Common myeloid progenitor, CD34-positive (primary cell): ENCODE results near the gene MAZ.
"Not testable (repeated sequence)": the region's sequence is repeated elsewhere in the genome, so short reads cannot be mapped to it uniquely, and the experiment has no call there.

ENCODE experiments used
- CTCF ChIA-PET: fragments of 350-600 bp; sonication (Branson Sonifier 250); formaldehyde crosslinking; loops from one replicate; lab custom pipeline; 2021; ENCODE audit warnings: antibody characterized with exemption; lab: Charles Lee
- POLR2A ChIA-PET: fragments of 350-600 bp; sonication (Branson Sonifier 250); formaldehyde crosslinking; loops from one replicate; lab custom pipeline; 2021; ENCODE audit warnings: antibody characterized with exemption; lab: Charles Lee
- DNase-seq, 3 donors: peaks; one replicate each; pipeline versions ENCODE4 v3.0.0 to v3.0.0-alpha.2; 2013
- H3K27ac ChIP-seq, 2 experiments: 1 replicate in 1 of 2; 2 replicates in 1 of 2; pipeline ENCODE4 v1.7.0; 2013; ENCODE audit warnings: inconsistent platforms in 2 of 2, low read length in 2 of 2, mild to moderate bottlenecking in 2 of 2, low read depth in 1 of 2, moderate library complexity in 1 of 2; ENCODE audit not compliant: severe bottlenecking in 2 of 2, insufficient read depth in 1 of 2, poor library complexity in 1 of 2
- H3K27me3 ChIP-seq, 5 experiments: replicated peaks in 2 of 5; 1 replicate in 3 of 5; 2 replicates in 2 of 5; pipeline versions ENCODE4 v1.6.1 to v1.7.0; 2013; ENCODE audit warnings: low read length in 4 of 5, mild to moderate bottlenecking in 2 of 5, moderate library complexity in 2 of 5, inconsistent platforms in 1 of 5; ENCODE audit not compliant: insufficient read depth in 5 of 5, control insufficient read depth in 4 of 5
- H3K36me3 ChIP-seq, 4 experiments: 1 replicate in 2 of 4; 2 replicates in 2 of 4; pipeline versions ENCODE4 v1.6.1 to v1.7.0; 2013; ENCODE audit warnings: low read length in 3 of 4, control low read depth in 1 of 4, mild to moderate bottlenecking in 1 of 4; ENCODE audit not compliant: control insufficient read depth in 4 of 4, insufficient read depth in 4 of 4
- H3K4me1 ChIP-seq, 4 experiments: 1 replicate in 3 of 4; 2 replicates in 1 of 4; pipeline versions ENCODE4 v1.6.1 to v1.7.1; 2013; ENCODE audit warnings: low read length in 3 of 4, mild to moderate bottlenecking in 3 of 4, control low read depth in 1 of 4, inconsistent platforms in 1 of 4, moderate library complexity in 1 of 4; ENCODE audit not compliant: control insufficient read depth in 4 of 4, insufficient read depth in 4 of 4; ENCODE audit errors: control extremely low read depth in 1 of 4
- H3K4me3 ChIP-seq, 7 experiments: 1 replicate in 4 of 7; 2 replicates in 3 of 7; pipeline versions ENCODE4 v1.5.1 to v1.7.0; 2013; ENCODE audit warnings: mild to moderate bottlenecking in 7 of 7, low read length in 6 of 7, moderate library complexity in 6 of 7, inconsistent platforms in 2 of 7, low read depth in 2 of 7, control low read depth in 1 of 7; ENCODE audit not compliant: insufficient read depth in 4 of 7, control insufficient read depth in 1 of 7; ENCODE audit errors: extremely low read depth in 1 of 7
- H3K9me3 ChIP-seq, 5 experiments: 1 replicate in 4 of 5; 2 replicates in 1 of 5; pipeline versions ENCODE4 v1.6.1 to v1.7.1; 2013; ENCODE audit warnings: low read length in 4 of 5, mild to moderate bottlenecking in 2 of 5, inconsistent platforms in 1 of 5, low read depth in 1 of 5, moderate library complexity in 1 of 5; ENCODE audit not compliant: control insufficient read depth in 4 of 5, insufficient read depth in 2 of 5; ENCODE audit errors: control extremely low read depth in 1 of 5
- WGBS: methylation state at CpG from one replicate; pipeline ENCODE4 v1.1.5; 2013; ENCODE audit not compliant: insufficient coverage; 5-methylcytosine and 5-hydroxymethylcytosine counted together

MAZ gene

DNA sequence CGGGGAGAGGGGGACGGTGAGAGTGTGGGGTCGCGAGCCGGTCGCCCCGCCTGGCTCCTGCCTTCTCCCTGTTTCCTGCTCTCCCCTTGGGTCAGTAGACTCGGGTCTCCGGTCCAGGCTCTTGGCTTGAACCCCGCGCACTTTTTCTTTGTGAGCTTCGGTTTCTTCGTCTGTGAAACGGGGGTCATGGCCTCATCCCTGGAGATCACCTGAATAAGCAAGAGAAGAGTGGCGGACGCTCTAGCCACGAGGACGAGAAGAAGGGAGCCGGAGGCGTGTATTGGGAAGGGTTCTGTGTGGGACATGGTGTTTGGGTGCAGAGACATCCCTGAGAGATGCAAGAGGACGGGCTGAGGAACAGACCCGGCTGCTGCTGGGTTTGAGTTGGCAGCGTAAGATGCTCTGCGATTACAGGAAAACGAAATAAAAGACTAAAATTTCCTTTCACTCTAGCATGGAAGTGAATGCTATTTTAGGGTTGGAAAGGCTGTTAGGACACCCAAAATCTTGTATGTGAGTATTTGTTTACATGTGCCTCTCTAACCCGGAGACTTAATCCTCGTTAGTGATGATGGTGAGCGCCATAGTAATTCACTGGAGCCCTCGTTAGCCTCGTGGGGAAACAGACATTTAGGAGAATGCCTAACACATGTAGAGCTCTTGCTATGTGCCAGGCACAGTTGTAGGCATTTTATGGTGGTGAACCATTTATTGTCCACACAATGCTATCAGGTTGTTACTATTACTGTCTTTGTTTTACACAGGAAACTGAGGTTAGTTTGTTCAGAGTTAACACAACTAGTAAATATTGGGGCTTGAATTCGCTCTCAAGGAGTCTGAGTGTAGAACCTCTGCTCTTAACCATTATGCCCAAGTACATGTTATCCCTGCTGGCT lies 15.1 kb upstream of the MAZ start:
- DNase-seq: no peak
- POLR2A ChIA-PET: interaction anchor here (1.0 to 1.8 kb wide), 5 partner anchors 13 to 46 kb away, joined by 3 to 10 read pairs (median 6); partner anchors contain the start of genes MAZ and ZG16
- peak overlapping the region; percentile 72 to 86 for H3K27ac ChIP-seq
- peaks cover 12 to 33% (median 25%) of the 10 kb centered on the region in 4 experiments for H3K4me1 ChIP-seq
- H3K36me3 ChIP-seq: peaks cover 0 to 20% (median 0%) of the 10 kb centered on the region in 4 experiments
- CTCF ChIA-PET: interaction anchor here (0.7 to 3.8 kb wide), 9 partner anchors 12 to 91 kb away, joined by 3 to 28 read pairs (median 7); no protein-coding TSS in a partner anchor
- H3K4me3 ChIP-seq: peak overlapping the region; percentile 82 to 100 (median 97)
- H3K27me3 ChIP-seq: no peaks in the 10 kb centered on the region
- WGBS: 3% methylated on average over 28 of the region's 31 CpGs
- no peaks in the 10 kb centered on the region for H3K9me3 ChIP-seq

DNA sequence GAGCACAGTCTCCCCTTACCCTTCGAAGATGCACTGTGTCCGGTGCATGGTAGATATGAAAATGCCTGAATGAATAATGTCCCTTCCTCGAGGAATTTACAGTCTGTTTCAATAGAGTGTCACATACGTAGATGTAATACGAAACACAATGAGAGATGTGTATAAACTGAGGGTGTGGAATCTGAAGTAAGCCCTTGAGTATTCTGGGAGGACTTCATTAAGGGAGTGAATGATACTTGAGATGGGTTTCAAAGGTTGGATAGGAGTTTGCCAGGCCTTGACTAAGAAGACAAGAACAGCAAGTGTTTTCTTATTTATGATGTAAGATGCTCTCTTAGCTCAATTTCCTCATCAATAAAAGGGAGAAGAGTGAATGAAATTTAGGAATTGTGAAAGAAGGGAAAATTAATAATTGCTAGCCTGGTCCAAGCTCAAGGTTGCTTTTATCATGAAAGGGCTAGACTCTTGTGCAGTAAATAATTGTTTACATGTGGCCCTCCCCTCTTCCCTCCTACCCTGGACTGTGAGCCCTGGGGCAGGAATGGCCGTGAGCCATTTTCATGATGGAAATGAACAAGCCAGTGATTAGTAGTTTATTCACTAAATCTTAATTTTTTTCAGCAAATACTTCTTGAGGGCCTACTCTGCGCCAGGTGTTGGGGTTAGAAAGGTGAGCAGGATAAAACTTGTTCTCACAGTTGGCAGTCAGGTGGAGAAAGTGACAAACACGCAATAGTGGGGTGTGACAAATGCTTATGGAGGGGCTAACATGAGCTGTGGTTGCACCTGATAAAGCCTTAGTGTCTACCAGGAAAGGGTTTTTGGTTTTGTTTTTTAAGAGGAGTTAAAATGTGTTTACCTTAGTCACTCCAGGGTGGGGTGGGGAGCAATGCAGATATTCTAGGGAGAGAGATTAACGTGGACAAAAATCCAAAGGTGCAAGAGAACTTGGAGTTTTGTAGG lies 14.2 kb upstream of the MAZ start:
- no peaks in the 10 kb centered on the region for H3K27me3 ChIP-seq
- no peak for DNase-seq
- 85% methylated on average over 7 of the region's 9 CpGs for WGBS
- peaks cover 12 to 33% (median 25%) of the 10 kb centered on the region in 4 experiments for H3K4me1 ChIP-seq
- H3K36me3 ChIP-seq: peaks cover 0 to 30% (median 5%) of the 10 kb centered on the region in 4 experiments
- H3K4me3 ChIP-seq: peak overlapping the region in 6 of 7 experiments; percentile 82 to 100 (median 98)
- POLR2A ChIA-PET: interaction anchor here (0.7 kb wide), 1 partner anchor 149 kb away, joined by 4 read pairs; no protein-coding TSS in a partner anchor
- peak overlapping the region in 1 of 2 experiments; percentile 23 for H3K27ac ChIP-seq
- CTCF ChIA-PET: interaction anchor here (3.8 kb wide), 1 partner anchor 11 kb away, joined by 28 read pairs; no protein-coding TSS in a partner anchor
- no peaks in the 10 kb centered on the region for H3K9me3 ChIP-seq

DNA sequence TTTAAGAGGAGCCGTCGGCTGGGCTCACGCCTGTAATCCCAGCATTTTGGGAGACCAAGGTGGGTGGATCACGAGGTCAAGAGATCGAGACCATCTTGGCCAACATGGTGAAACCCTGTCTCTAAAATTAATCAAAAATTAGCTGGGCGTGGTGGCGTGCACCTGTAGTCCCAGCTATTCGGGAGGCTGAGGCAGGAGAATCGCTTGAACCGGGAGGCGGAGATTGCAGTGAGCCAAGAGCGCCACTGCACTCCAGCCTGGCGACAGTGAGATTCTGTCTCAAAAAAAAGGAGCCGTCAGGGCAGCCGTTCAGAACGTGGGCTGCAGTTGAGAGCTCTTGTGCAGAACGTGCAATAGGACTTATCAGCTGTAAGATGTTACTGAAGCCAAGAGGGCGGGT lies 13.2 kb upstream of the MAZ start:
- POLR2A ChIA-PET, DNase-seq, H3K27me3 ChIP-seq, H3K27ac ChIP-seq, H3K9me3 ChIP-seq: not testable (repeated sequence)
- CTCF ChIA-PET: interaction anchor here (3.0 kb wide), 1 partner anchor 11 kb away, joined by 19 read pairs; no protein-coding TSS in a partner anchor
- Histone ChIP-seq H3K4me3 (peak overlapping the region in 1 of 7 experiments; percentile 6), H3K36me3 (peaks cover 0 to 40% (median 15%) of the 10 kb centered on the region in 4 experiments), H3K4me1 (peaks cover 12 to 33% (median 25%) of the 10 kb centered on the region in 4 experiments)
- 97% methylated on average over 18 of the region's 18 CpGs for WGBS

DNA sequence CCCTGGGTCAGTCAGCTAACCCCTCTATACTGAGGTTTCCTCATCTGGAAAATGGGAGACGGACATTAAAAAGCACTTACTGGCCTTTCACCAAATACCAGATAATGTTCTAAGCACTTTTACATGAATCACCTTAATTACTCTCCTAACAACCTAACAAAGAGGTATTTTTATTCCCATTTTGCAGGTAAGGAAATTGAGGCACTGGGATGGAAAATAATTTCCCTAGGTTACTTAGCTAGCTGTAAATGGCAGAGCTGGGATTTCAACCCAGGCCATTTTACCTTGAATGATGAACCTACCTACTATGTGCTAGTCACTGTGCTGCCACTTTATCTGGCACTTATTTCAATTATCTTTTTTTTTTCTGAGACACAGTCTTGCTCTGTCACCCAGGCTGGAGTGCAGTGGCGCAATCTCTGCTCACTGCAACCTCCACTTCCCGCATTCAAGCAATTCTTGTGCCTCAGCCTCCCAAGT lies 12.1 kb upstream of the MAZ start:
- Histone ChIP-seq H3K4me3 (no peak overlapping the region), H3K27me3 (no peaks in the 10 kb centered on the region), H3K36me3 (peaks cover 6 to 51% (median 26%) of the 10 kb centered on the region in 4 experiments), H3K27ac (peak overlapping the region in 1 of 2 experiments; percentile 30), H3K9me3 (no peaks in the 10 kb centered on the region), H3K4me1 (peaks cover 12 to 33% (median 25%) of the 10 kb centered on the region in 4 experiments)
- POLR2A ChIA-PET: interaction anchor here (1.7 kb wide), 1 partner anchor 10 kb away, joined by 6 read pairs; no protein-coding TSS in a partner anchor
- no peak for DNase-seq
- CTCF ChIA-PET: interaction anchor here (1.8 to 3.0 kb wide), 3 partner anchors 10 to 45 kb away, joined by 5 to 19 read pairs (median 7); no protein-coding TSS in a partner anchor
- 83% methylated on average over 2 of the region's 3 CpGs for WGBS

DNA sequence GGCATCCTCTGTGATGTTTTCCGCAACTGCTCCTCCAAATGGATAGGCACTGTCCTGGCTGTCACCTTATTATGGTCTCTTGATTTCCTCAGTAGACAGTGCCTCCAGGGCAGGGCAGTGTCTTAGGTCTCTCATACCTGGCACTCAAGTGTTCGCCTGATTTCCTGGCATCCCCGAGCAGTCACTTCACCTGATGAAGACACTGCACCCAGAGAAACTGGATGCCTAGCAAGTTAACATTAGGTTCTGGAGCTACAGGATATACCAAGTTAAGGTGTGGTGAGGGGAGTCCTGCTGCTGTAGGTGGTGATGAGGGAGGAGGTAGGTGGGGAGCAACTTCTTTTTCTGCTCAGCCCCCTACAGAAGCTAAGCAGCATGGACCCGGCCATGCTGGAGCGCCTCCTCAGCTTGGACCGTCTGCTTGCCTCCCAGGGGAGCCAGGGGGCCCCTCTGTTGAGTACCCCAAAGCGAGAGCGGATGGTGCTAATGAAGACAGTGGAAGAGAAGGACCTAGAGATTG lies 3.9 kb upstream of the MAZ start:
- H3K27me3 ChIP-seq: no peaks in the 10 kb centered on the region
- ChIA-PET POLR2A (interaction anchor here (1.0 kb wide), 1 partner anchor 10 kb away, joined by 3 read pairs; no protein-coding TSS in a partner anchor), CTCF (interaction anchor here (1.1 to 4.6 kb wide), 2 partner anchors 12 to 57 kb away, joined by 3 to 28 read pairs; partner anchors contain the start of gene KIF22)
- no peak overlapping the region for H3K27ac ChIP-seq
- no peak overlapping the region for H3K4me3 ChIP-seq
- 96% methylated on average over 8 of the region's 8 CpGs for WGBS
- no peaks in the 10 kb centered on the region for H3K9me3 ChIP-seq
- H3K36me3 ChIP-seq: peaks cover 15 to 61% (median 48%) of the 10 kb centered on the region in 4 experiments
- DNase-seq: no peak
- H3K4me1 ChIP-seq: peaks cover 6 to 22% (median 14%) of the 10 kb centered on the region in 4 experiments

DNA sequence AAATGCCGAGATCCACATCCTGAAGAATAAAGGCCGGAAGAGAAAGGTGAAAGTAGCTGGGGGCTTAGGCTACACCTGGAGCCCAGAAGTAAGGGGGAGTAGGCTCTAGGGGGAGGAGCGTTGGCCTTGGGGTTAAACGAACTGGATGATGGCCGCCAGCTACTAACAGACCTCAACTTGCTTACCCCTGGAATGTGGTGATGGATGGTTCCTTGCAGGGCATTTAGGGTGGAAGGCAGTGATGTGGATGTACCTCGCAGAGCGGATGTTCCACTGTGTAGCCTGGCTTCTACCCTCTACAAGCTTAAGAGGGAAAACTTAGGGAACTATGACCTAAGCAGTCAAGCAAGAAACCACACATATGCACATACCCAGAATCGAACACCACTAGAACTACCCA lies 2.3 kb upstream of the MAZ start:
- H3K36me3 ChIP-seq: peaks cover 13 to 58% (median 39%) of the 10 kb centered on the region in 4 experiments
- POLR2A ChIA-PET: interaction anchor here (0.7 to 1.7 kb wide), 3 partner anchors 10 to 60 kb away, joined by 3 to 6 read pairs (median 6); partner anchors contain the start of gene KIF22
- no peaks in the 10 kb centered on the region for H3K9me3 ChIP-seq
- peak overlapping the region; percentile 8 to 94 for H3K27ac ChIP-seq
- no peak for DNase-seq
- 86% methylated on average over 3 of the region's 8 CpGs for WGBS
- H3K27me3 ChIP-seq: no peaks in the 10 kb centered on the region
- CTCF ChIA-PET: interaction anchor here (0.9 to 4.6 kb wide), 8 partner anchors 10 to 200 kb away, joined by 3 to 28 read pairs (median 4); partner anchors contain the start of gene KIF22
- peaks cover 8 to 37% (median 29%) of the 10 kb centered on the region in 4 experiments for H3K4me1 ChIP-seq
- H3K4me3 ChIP-seq: peak overlapping the region in 2 of 7 experiments; percentile 90 to 94
